Left colon (tissue), 2 donors: ENCODE measurements around the gene BZW1. TPM values are rescaled to one million over a fixed set of nuclear protein-coding genes. Genes with fewer than 3 reads are reported as not detected.
"Not testable (repeated sequence)": the region's sequence is repeated elsewhere in the genome, so short reads cannot be mapped to it uniquely, and the experiment has no call there.

Source experiments
- ATAC-seq: fragments of 200-7000 bp; cut with Tn5 transposase; one replicate; pipeline ENCODE4 v1.9.1; 2020; ENCODE audit warnings: mild to moderate bottlenecking, moderate library complexity
- DNase-seq, 2 donors: peaks; one replicate each; pipeline ENCODE4 v3.0.0-alpha.2; 2020
- intact Hi-C, 2 donors: fragments of 100-400 bp; cut with DNase I in 1 of 2; cut with micrococcal nuclease in 1 of 2; formaldehyde crosslinking; loops; one replicate each; pipeline versions ENCODE4 v1.11.2 to v1.14.0; 2022; cut with DNase I, micrococcal nuclease
- total RNA-seq, 2 donors: library from RNA; stranded (reverse); fragmentation: NEBNext Ultra II Directional; extraction: Animal tissue kit (Norgen Biotek cat#: 25700); gene quantifications; one replicate each; pipeline ENCODE4 v1.2.1, GENCODE V29; 2021
- donor health status: DM: no; HTN: no; CAD: no.
- donor health status: DM: yes; HTN: yes; CAD: no.

Gene BZW1
- total RNA-seq, 2 donors from 2014 or later, result 211 to 240 TPM

GRCh38 chr2:200818732-200819131, 7.0 kb downstream of the BZW1 start:
- intact Hi-C loops, result loop anchor here in 1 of 2 donors (10.0 kb wide), 1 partner anchor 104 kb away; no protein-coding TSS in a partner anchor

GRCh38 chr2:200820573-200821234, 9.0 kb downstream of the BZW1 start:
- no peak for ATAC-seq
- no peak for DNase-seq
- intact Hi-C loops, result no loop called here

More at GRCh38 chr2:200818732-200819131, 7.0 kb downstream of the BZW1 start:
- not testable (repeated sequence) for ATAC-seq, DNase-seq

GRCh38 chr2:200821686-200822245, 10.1 kb downstream of the BZW1 start:
- no peak for DNase-seq
- ATAC-seq, result no peak
- intact Hi-C loops, result no loop called here

GRCh38 chr2:200828104-200828503, 16.4 kb downstream of the BZW1 start:
- intact Hi-C loops, result no loop called here
- ATAC-seq, result no peak

GRCh38 chr2:200828572-200829257, 17.0 kb downstream of the BZW1 start:
- DNase-seq (peak in 1 of 2 donors; percentile 36), ATAC-seq (peak; percentile 88)
- intact Hi-C loops, result no loop called here

More at GRCh38 chr2:200828104-200828503, 16.4 kb downstream of the BZW1 start:
- no peak for DNase-seq

- intact Hi-C loops, result no loop called here
- DNase-seq (no peak), ATAC-seq (peak; percentile 8)
Measured at GRCh38 chr2:200829258-200829655, 17.5 kb downstream of the BZW1 start.

GRCh38 chr2:200834701-200835100, 23.0 kb downstream of the BZW1 start:
- DNase-seq (no peak), ATAC-seq (no peak)
- intact Hi-C loops, result no loop called here

GRCh38 chr2:200839513-200839912, 27.8 kb downstream of the BZW1 start:
- no peak for ATAC-seq
- intact Hi-C loops, result no loop called here
- no peak for DNase-seq

GRCh38 chr2:200843993-200844948, 32.6 kb downstream of the BZW1 start:
- no peak for ATAC-seq
- no peak for DNase-seq
- intact Hi-C loops, result no loop called here

GRCh38 chr2:200845194-200845593, 33.5 kb downstream of the BZW1 start:
- ATAC-seq (no peak), DNase-seq (no peak)
- intact Hi-C loops, result no loop called here

- intact Hi-C loops, result no loop called here
- DNase-seq, result no peak
- no peak for ATAC-seq
Measured at GRCh38 chr2:200845669-200846325, 34.1 kb downstream of the BZW1 start.

GRCh38 chr2:200847269-200847668, 35.6 kb downstream of the BZW1 start:
- DNase-seq, result no peak
- ATAC-seq, result peak; percentile 81
- intact Hi-C loops, result no loop called here

GRCh38 chr2:200847939-200848338, 36.2 kb downstream of the BZW1 start:
- ATAC-seq (no peak), DNase-seq (no peak)
- intact Hi-C loops, result no loop called here

GRCh38 chr2:200850512-200851256, 39.0 kb downstream of the BZW1 start:
- DNase-seq (no peak), ATAC-seq (no peak)
- intact Hi-C loops, result no loop called here

GRCh38 chr2:200851398-200852248, 39.9 kb downstream of the BZW1 start:
- no peak for ATAC-seq

GRCh38 chr2:200852605-200853004, 40.9 kb downstream of the BZW1 start:
- ATAC-seq (no peak), DNase-seq (no peak)
- intact Hi-C loops, result no loop called here

More at GRCh38 chr2:200851398-200852248, 39.9 kb downstream of the BZW1 start:
- DNase-seq, result no peak
- intact Hi-C loops, result no loop called here

- intact Hi-C loops, result no loop called here
- DNase-seq (no peak), ATAC-seq (no peak)
Measured at GRCh38 chr2:200856806-200857205, 45.1 kb downstream of the BZW1 start.
